Measurements from ENCODE around the gene ZNF521.

DNA sequence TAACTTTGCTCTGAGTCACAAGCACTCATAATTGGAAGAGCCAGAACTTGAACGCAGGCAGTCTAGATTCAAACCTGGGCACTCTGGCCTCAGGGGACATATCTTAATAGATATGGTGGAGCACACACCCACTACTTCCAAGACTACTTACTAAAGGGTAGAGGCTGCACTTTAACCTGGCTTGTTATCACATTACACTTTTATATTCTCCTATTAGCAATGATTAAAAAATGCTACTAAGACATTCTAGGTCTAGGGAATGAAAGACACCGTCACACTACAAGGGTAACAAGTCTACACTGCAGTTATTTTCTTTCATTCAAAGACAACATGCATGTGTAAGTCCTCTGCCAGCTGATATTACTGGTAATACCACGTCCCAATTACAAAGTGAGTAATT, 258.8 kb downstream of the ZNF521 start:
- TF ChIP-seq, protein P1, sequence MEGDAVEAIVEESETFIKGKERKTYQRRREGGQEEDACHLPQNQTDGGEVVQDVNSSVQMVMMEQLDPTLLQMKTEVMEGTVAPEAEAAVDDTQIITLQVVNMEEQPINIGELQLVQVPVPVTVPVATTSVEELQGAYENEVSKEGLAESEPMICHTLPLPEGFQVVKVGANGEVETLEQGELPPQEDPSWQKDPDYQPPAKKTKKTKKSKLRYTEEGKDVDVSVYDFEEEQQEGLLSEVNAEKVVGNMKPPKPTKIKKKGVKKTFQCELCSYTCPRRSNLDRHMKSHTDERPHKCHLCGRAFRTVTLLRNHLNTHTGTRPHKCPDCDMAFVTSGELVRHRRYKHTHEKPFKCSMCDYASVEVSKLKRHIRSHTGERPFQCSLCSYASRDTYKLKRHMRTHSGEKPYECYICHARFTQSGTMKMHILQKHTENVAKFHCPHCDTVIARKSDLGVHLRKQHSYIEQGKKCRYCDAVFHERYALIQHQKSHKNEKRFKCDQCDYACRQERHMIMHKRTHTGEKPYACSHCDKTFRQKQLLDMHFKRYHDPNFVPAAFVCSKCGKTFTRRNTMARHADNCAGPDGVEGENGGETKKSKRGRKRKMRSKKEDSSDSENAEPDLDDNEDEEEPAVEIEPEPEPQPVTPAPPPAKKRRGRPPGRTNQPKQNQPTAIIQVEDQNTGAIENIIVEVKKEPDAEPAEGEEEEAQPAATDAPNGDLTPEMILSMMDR (IDR thresholded peaks at IDR 0.05), result no peak
- TF ChIP-seq POLR2A (IDR thresholded peaks at IDR 0.05), result no peak
